Measurements from ENCODE around the gene ADM2. TPM values are rescaled to one million over a fixed set of nuclear protein-coding genes. Genes with fewer than 3 reads are reported as not detected.

ADM2 gene
- total RNA-seq, 1 experiment from 2014 or later = 0.15 TPM

Other genes with a start within 250 kb of the ADM2 start
- 1.7 and 12.5 TPM in 2 replicates for gene TUBGCP6, start 236.5 kb upstream of the ADM2 start, total RNA-seq (2014; rRNA removed; shearing (Covaris generic))
- gene HDAC10, start 230.3 kb upstream of the ADM2 start, total RNA-seq (2014; rRNA removed; shearing (Covaris generic)) = 5.4 and 12.3 TPM in 2 replicates
- 10.1 and 16.9 TPM in 2 replicates for gene MAPK12, start 219.9 kb upstream of the ADM2 start, total RNA-seq (2014; rRNA removed; shearing (Covaris generic))
- gene MAPK11, start 211.2 kb upstream of the ADM2 start, total RNA-seq (2014; rRNA removed; shearing (Covaris generic)) = 1.7 and 1.9 TPM in 2 replicates
- 44.4 and 59.5 TPM in 2 replicates for gene PLXNB2, start 173.9 kb upstream of the ADM2 start, total RNA-seq (2014; rRNA removed; shearing (Covaris generic))
- gene DENND6B, start 154.5 kb upstream of the ADM2 start, total RNA-seq (2014; rRNA removed; shearing (Covaris generic)) = 0.20 and 0.71 TPM in 2 replicates
- gene PPP6R2, start 138.2 kb upstream of the ADM2 start, total RNA-seq (2014; rRNA removed; shearing (Covaris generic)) = 18.9 and 31.4 TPM in 2 replicates
- gene SBF1, start 6.5 kb upstream of the ADM2 start, total RNA-seq (2014; rRNA removed; shearing (Covaris generic)) = 19.6 and 43.6 TPM in 2 replicates
- gene MIOX, start 5.3 kb downstream of the ADM2 start, total RNA-seq (2014; rRNA removed; shearing (Covaris generic)) = not detected in 2 replicates
- gene LMF2, start 26.2 kb downstream of the ADM2 start, total RNA-seq (2014; rRNA removed; shearing (Covaris generic)) = 31.2 and 59.8 TPM in 2 replicates
- gene NCAPH2, start 26.7 kb downstream of the ADM2 start, total RNA-seq (2014; rRNA removed; shearing (Covaris generic)) = 46.8 and 50.9 TPM in 2 replicates
- gene SCO2, start 44.1 kb downstream of the ADM2 start, total RNA-seq (2014; rRNA removed; shearing (Covaris generic)) = 1.6 TPM in 1 of 2 replicates, not detected in the other
- gene TYMP, start 48.5 kb downstream of the ADM2 start, total RNA-seq (2014; rRNA removed; shearing (Covaris generic)) = 12.6 and 23.7 TPM in 2 replicates
- gene KLHDC7B, start 64.4 kb downstream of the ADM2 start, total RNA-seq (2014; rRNA removed; shearing (Covaris generic)) = 0.02 and 0.37 TPM in 2 replicates
- not detected in 2 replicates for gene SYCE3, start 81.4 kb downstream of the ADM2 start, total RNA-seq (2014; rRNA removed; shearing (Covaris generic))
- 2.2 and 2.4 TPM in 2 replicates for gene CPT1B, start 96.9 kb downstream of the ADM2 start, total RNA-seq (2014; rRNA removed; shearing (Covaris generic))
- 14.3 and 18.6 TPM in 2 replicates for gene CHKB, start 101.3 kb downstream of the ADM2 start, total RNA-seq (2014; rRNA removed; shearing (Covaris generic))
- gene MAPK8IP2, start 119.2 kb downstream of the ADM2 start, total RNA-seq (2014; rRNA removed; shearing (Covaris generic)) = 0.10 and 0.74 TPM in 2 replicates
- 6.2 and 10.9 TPM in 2 replicates for gene ARSA, start 146.6 kb downstream of the ADM2 start, total RNA-seq (2014; rRNA removed; shearing (Covaris generic))
- gene SHANK3, start 191.3 kb downstream of the ADM2 start, total RNA-seq (2014; rRNA removed; shearing (Covaris generic)) = 0.30 and 0.71 TPM in 2 replicates

Measured in M059J (cell line).